Activated B cell treated with CpG ODN at 0.5 μM for 24 hours (primary cell): Measurements from ENCODE around the gene TRPC4. TPM values are rescaled to one million over a fixed set of nuclear protein-coding genes. Genes with fewer than 3 reads are reported as not detected.

Experiments
- ATAC-seq: fragments of 200-7000 bp; cut with Tn5 transposase; one replicate; pipeline ENCODE4 v1.10.0; 2021; ENCODE audit warnings: low read depth, mild to moderate bottlenecking, moderate library complexity
- CTCF ChIA-PET: fragments of 350-600 bp; sonication (Branson Sonifier 250); formaldehyde crosslinking; loops from one replicate; lab custom pipeline; 2021; ENCODE audit warnings: antibody characterized with exemption; lab: Charles Lee
- POLR2A ChIA-PET: fragments of 350-600 bp; sonication (Branson Sonifier 250); formaldehyde crosslinking; loops from one replicate; lab custom pipeline; 2021; ENCODE audit warnings: antibody characterized with exemption; lab: Charles Lee
- DNase-seq: peaks from one replicate; pipeline ENCODE4 v3.0.0; 2022
- H3K27ac Mint-ChIP-seq: one replicate; pipeline ENCODE4 v1.8.0; 2020; ENCODE audit warnings: mixed read lengths
- H3K27me3 Mint-ChIP-seq: one replicate; pipeline ENCODE4 v1.8.0; 2021; ENCODE audit warnings: mixed read lengths
- H3K36me3 Mint-ChIP-seq: one replicate; pipeline ENCODE4 v1.8.0; 2021; ENCODE audit warnings: low read depth, mixed read lengths
- H3K4me1 Mint-ChIP-seq: one replicate; pipeline ENCODE4 v1.8.0; 2021; ENCODE audit warnings: mixed read lengths
- H3K4me3 Mint-ChIP-seq: one replicate; pipeline ENCODE4 v1.8.0; 2020; ENCODE audit warnings: mild to moderate bottlenecking, mixed read lengths
- H3K9me3 Mint-ChIP-seq: one replicate; pipeline ENCODE4 v1.8.0; 2020; ENCODE audit warnings: mixed read lengths
- intact Hi-C: fragments of 100-400 bp; cut with micrococcal nuclease; formaldehyde crosslinking; loops from one replicate; pipeline ENCODE4 v1.15.1; 2024
- total RNA-seq: library from RNA; stranded (reverse); gene quantifications from 2 replicates; pipeline ENCODE4 v1.2.3, GENCODE V29; 2022
- TF ChIP-seq, protein P1 (sequence below): fragments of 200-600 bp; IDR thresholded peaks from one replicate; pipeline ENCODE4 v1.8.0; 2022; ENCODE audit warnings: antibody characterized with exemption, mild to moderate bottlenecking

Gene TRPC4
- total RNA-seq, 1 donor from 2014 or later = not detected

DNA sequence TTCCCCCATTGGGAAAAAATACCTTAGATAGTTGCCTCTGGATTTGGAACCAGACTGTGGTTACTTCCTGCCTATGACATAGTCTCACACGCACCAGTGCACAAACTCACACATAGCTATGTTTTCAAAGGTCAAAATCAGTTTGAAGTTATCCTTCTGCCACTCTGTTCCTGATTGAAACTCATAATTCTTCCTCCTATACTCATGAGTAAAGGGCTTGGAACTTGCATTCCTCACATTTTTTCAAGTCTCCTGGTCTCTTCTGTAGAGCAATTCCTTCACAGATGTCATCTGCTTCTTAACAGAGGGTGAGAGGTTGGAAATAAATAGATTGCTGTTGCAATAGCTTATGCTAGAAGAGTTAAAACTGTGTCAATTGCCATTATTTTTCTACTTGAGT is 252.4 kb downstream of the TRPC4 start:
- Mint-ChIP-seq H3K4me1 (no peaks in the 10 kb centered on the region), H3K27ac (no peak overlapping the region), H3K9me3 (peaks cover 3% of the 10 kb centered on the region), H3K27me3 (no peaks in the 10 kb centered on the region), H3K4me3 (no peak overlapping the region), H3K36me3 (no peaks in the 10 kb centered on the region)
- POLR2A ChIA-PET = no interaction called here
- TF ChIP-seq, protein P1, sequence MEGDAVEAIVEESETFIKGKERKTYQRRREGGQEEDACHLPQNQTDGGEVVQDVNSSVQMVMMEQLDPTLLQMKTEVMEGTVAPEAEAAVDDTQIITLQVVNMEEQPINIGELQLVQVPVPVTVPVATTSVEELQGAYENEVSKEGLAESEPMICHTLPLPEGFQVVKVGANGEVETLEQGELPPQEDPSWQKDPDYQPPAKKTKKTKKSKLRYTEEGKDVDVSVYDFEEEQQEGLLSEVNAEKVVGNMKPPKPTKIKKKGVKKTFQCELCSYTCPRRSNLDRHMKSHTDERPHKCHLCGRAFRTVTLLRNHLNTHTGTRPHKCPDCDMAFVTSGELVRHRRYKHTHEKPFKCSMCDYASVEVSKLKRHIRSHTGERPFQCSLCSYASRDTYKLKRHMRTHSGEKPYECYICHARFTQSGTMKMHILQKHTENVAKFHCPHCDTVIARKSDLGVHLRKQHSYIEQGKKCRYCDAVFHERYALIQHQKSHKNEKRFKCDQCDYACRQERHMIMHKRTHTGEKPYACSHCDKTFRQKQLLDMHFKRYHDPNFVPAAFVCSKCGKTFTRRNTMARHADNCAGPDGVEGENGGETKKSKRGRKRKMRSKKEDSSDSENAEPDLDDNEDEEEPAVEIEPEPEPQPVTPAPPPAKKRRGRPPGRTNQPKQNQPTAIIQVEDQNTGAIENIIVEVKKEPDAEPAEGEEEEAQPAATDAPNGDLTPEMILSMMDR = no peak
- DNase-seq (no peak), ATAC-seq (no peak)
- intact Hi-C loops = no loop called here
- CTCF ChIA-PET = no interaction called here

DNA sequence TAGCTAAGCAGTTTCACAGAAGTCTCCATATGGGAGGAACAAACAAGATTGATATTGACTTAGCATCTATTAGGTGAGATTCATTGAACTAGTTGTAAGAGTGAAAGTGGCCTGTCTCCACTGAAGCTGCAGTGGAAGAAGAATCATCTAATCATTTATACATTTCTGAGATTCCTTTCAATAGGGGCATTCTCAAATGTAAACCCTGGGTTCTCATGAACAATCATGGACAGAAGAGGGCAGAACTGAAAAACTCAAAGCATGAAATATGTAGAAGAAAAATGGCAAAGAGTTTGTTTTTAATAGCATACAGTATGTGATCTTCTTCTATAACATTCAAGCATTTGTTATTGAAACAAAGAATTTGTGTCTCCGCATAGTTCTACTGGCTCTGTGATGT is 253.4 kb downstream of the TRPC4 start:
- Mint-ChIP-seq H3K36me3 (no peaks in the 10 kb centered on the region), H3K4me1 (no peaks in the 10 kb centered on the region), H3K27ac (no peak overlapping the region), H3K9me3 (peaks cover 3% of the 10 kb centered on the region), H3K4me3 (no peak overlapping the region), H3K27me3 (no peaks in the 10 kb centered on the region)
- TF ChIP-seq, protein P1 = no peak
- ChIA-PET CTCF (no interaction called here), POLR2A (no interaction called here)
- no peak for DNase-seq
- no peak for ATAC-seq
- intact Hi-C loops = no loop called here

DNA sequence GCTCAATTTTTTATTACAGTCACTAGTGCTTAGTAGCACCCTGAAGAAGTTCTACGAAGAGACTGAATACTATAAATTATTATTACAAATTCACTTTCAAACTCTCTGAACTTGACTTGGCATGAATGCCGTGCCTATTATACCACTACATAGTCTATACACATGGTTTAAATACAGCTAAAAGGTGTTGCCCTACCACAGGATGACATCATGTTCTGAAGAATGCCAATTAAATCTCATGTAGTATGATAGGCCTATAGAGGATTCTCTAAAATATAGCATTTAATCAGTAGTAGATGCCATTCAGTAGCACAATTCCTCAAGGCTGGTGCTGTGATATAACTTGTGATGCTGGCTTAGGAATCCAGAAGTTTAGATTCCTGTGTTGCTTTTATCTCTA is 254.3 kb downstream of the TRPC4 start:
- CTCF ChIA-PET = no interaction called here
- no peaks in the 10 kb centered on the region for H3K27me3 Mint-ChIP-seq
- H3K4me3 Mint-ChIP-seq = no peak overlapping the region

DNA sequence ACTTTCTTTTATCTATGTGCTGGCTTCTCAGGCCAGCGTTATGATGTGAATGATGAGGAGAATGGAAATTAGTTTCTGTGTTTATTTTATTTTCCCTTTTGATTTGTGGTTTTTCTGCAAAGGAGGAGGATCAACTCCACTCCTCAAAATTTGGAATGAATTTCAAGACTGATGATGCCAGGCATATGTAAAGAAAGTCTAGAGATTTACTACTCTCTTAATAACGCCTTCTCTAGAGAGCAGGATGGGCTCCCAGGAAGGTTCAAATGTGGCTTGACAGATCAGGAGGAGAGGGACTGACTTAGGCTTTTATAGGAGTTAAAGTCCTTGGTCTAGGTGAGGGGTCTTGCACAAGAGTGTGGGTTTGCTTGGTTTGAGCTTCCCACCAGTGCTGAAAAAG is 255.9 kb downstream of the TRPC4 start:
- ChIA-PET POLR2A (no interaction called here), CTCF (no interaction called here)
- no peaks in the 10 kb centered on the region for H3K27me3 Mint-ChIP-seq
- H3K36me3 Mint-ChIP-seq = no peaks in the 10 kb centered on the region
- H3K4me3 Mint-ChIP-seq = no peak overlapping the region
- DNase-seq = no peak
- no peaks in the 10 kb centered on the region for H3K4me1 Mint-ChIP-seq
- ATAC-seq = no peak
- TF ChIP-seq, protein P1 = no peak
- H3K27ac Mint-ChIP-seq = no peak overlapping the region
- intact Hi-C loops = no loop called here
- H3K9me3 Mint-ChIP-seq = no peaks in the 10 kb centered on the region

More for the DNA sequence above, 254.3 kb downstream of the TRPC4 start:
- Mint-ChIP-seq H3K4me1 (no peaks in the 10 kb centered on the region), H3K27ac (no peak overlapping the region), H3K9me3 (peaks cover 3% of the 10 kb centered on the region), H3K36me3 (no peaks in the 10 kb centered on the region)
- TF ChIP-seq, protein P1 = no peak
- DNase-seq (no peak), ATAC-seq (no peak)
- intact Hi-C loops = no loop called here
- POLR2A ChIA-PET = no interaction called here

DNA sequence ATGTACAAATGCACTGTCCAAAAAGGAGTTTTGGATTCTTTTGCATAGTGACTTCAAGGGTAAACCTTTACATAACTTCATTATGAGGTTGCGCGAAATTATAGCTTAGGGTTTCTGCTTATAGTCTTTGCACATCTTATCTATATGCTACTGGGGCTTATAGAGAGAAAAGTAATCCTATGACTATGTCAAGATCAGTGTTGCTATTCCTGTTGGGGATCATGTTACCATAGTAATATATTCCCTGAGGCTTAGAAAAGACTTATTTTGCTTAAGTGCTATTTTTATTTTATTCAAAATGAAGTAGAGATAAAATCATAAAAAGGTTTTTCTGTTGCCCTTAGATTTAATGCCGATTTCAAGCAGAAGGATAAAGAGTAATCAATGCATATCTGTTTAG is 256.3 kb downstream of the TRPC4 start:
- Mint-ChIP-seq H3K27ac (no peak overlapping the region), H3K4me1 (no peaks in the 10 kb centered on the region), H3K36me3 (no peaks in the 10 kb centered on the region), H3K4me3 (no peak overlapping the region), H3K9me3 (no peaks in the 10 kb centered on the region), H3K27me3 (no peaks in the 10 kb centered on the region)
- DNase-seq (no peak), ATAC-seq (no peak)
- ChIA-PET POLR2A (no interaction called here), CTCF (no interaction called here)
- intact Hi-C loops = no loop called here
- TF ChIP-seq, protein P1 = no peak
